ENCODE data around the gene DNMBP. TPM values are rescaled to one million over a fixed set of nuclear protein-coding genes. Genes with fewer than 3 reads are reported as not detected.

Gene DNMBP
- total and polyA plus RNA-seq, 2 experiments from 2014 or later, result 12.4 to 18.5 TPM

- Histone ChIP-seq H2AFZ (no peak overlapping the region), H3K9ac (no peak overlapping the region), H3K9me3 (ENCODE audit: low read depth) (no peaks in the 10 kb centered on the region), H3K4me1 (ENCODE audit: insufficient read depth) (peaks cover 13% of the 10 kb centered on the region), H3K27me3 (replicated peaks; ENCODE audit: insufficient read depth) (no peaks in the 10 kb centered on the region), H3K4me3 (no peak overlapping the region), H3K9me2 (ENCODE audit: insufficient read depth) (no peaks in the 10 kb centered on the region), H3K36me3 (ENCODE audit: low read depth) (no peaks in the 10 kb centered on the region), H3K27ac (no peak overlapping the region), H4K20me1 (ENCODE audit: insufficient read depth) (no peaks in the 10 kb centered on the region), H3F3A (ENCODE audit: insufficient read depth) (peaks cover 5% of the 10 kb centered on the region; the same call in 1 of the 2 replicates), H3K79me2 (ENCODE audit: insufficient read depth) (no peaks in the 10 kb centered on the region), H3K4me2 (ENCODE audit: unreplicated experiment) (no peak overlapping the region)
- TF ChIP-seq EZH2phosphoT487 (IDR thresholded peaks at IDR 0.05; ENCODE audit: insufficient read depth, low read depth) (no peak), EZH2 (IDR thresholded peaks at IDR 0.05; ENCODE audit: insufficient read depth, poor library complexity, severe bottlenecking) (no peak)
- WGBS, 2 experiments (ENCODE audit: low coverage in 1 of 2, low lambda C conversion rate in 2 of 2, missing lambda C conversion rate in 2 of 2), result 36 to 56% methylated on average over 3 of the region's 3 CpGs
- in situ Hi-C loops (cut with MboI), result no loop called here
- DNase-seq, result peak; percentile 63
These were observed 181.8 kb downstream of the DNMBP start for GRCh38 chr10:99827936-99828335.

Other genes with a start within 250 kb of the DNMBP start
- under 0.01 and 0.86 TPM in 2 replicates for gene ABCC2, start 227.3 kb downstream of the DNMBP start, total RNA-seq (2014; rRNA removed; shearing (Covaris generic))
- 0.19 and 0.20 TPM in 2 replicates for gene ABCC2, start 227.3 kb downstream of the DNMBP start, polyA plus RNA-seq (2016; fragmentation: Nextera tagmentation; extraction: Ambion mirVana)
- gene CPN1, start 71.9 kb upstream of the DNMBP start, total RNA-seq (2014; rRNA removed; shearing (Covaris generic)), result not detected in 2 replicates
- gene CPN1, start 71.9 kb upstream of the DNMBP start, polyA plus RNA-seq (2016; fragmentation: Nextera tagmentation; extraction: Ambion mirVana), result not detected in 2 replicates
- 32.2 and 43.3 TPM in 2 replicates for gene ERLIN1, start 176.1 kb upstream of the DNMBP start, total RNA-seq (2014; rRNA removed; shearing (Covaris generic))
- gene ERLIN1, start 176.1 kb upstream of the DNMBP start, polyA plus RNA-seq (2016; fragmentation: Nextera tagmentation; extraction: Ambion mirVana), result 62.5 and 63.3 TPM in 2 replicates
- gene CHUK, start 219.6 kb upstream of the DNMBP start, total RNA-seq (2014; rRNA removed; shearing (Covaris generic)), result 18.7 and 21.7 TPM in 2 replicates
- 11.0 and 12.7 TPM in 2 replicates for gene CHUK, start 219.6 kb upstream of the DNMBP start, polyA plus RNA-seq (2016; fragmentation: Nextera tagmentation; extraction: Ambion mirVana)